ENCODE results near the gene TRIM2. TPM values are rescaled to one million over a fixed set of nuclear protein-coding genes. Genes with fewer than 3 reads are reported as not detected.

Gene TRIM2
- polyA plus RNA-seq, 1 donor from 2014 or later: 2.2 TPM

DNA sequence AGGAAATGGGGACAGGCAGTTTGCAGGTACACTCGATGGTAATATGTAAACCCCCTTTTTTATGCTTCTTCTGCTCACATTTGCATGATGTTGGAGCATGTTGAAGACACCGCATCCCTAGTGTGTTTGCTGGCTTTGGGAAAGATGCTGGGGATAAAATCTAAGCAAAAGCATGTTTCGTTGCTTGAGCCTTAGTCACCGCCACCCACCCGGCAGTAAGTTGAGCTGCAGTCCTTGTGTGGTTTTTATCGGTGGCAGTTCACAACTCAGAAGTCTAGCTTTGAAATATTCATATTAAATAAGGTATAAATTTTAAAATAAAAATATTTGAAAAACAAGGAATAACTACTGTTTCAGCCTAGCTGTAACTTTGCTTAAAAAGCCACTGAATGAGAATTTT lies 118.5 kb downstream of the TRIM2 start:
- peaks cover 3% of the 10 kb centered on the region for H3K36me3 Mint-ChIP-seq
- H3K4me3 Mint-ChIP-seq: no peak overlapping the region
- no peak overlapping the region for H3K27ac Mint-ChIP-seq
- H3K4me1 Mint-ChIP-seq: peaks cover 0 to 2% (median 0%) of the 10 kb centered on the region in 3 donors
- H3K9me3 Mint-ChIP-seq: no peaks in the 10 kb centered on the region
- H3K27me3 Mint-ChIP-seq: peaks cover 6% of the 10 kb centered on the region

- peaks cover 2% of the 10 kb centered on the region for H3K27me3 Mint-ChIP-seq
- no peaks in the 10 kb centered on the region for H3K9me3 Mint-ChIP-seq
These were observed 119.8 kb downstream of the TRIM2 start for GRCh38 chr4:153324046-153324445.

DNA sequence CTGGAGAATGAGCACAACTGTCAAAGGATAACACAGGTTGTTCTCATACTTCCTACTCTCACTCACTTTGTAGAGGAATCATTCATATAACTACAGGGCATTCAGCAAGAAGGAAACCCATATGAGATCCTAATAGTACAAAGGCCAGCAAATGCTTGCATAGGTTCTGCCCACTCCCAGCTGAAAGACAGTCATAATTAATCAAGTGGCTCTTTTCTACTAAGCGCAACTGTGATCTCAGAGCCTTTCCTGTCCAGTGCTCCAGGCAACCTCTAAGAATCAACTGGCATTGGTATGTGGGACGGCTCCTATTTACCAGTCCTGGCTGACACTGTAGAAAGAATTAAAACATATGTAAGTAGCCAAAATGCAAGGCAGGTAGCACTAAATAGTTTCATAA lies 121.3 kb downstream of the TRIM2 start:
- Mint-ChIP-seq H3K27me3 (peaks cover 2% of the 10 kb centered on the region), H3K36me3 (peaks cover 7% of the 10 kb centered on the region), H3K27ac (no peak overlapping the region), H3K4me1 (no peaks in the 10 kb centered on the region), H3K9me3 (no peaks in the 10 kb centered on the region), H3K4me3 (no peak overlapping the region)

More at GRCh38 chr4:153324046-153324445, 119.8 kb downstream of the TRIM2 start:
- H3K27ac Mint-ChIP-seq: no peak overlapping the region
- H3K4me1 Mint-ChIP-seq: no peaks in the 10 kb centered on the region
- H3K4me3 Mint-ChIP-seq: no peak overlapping the region
- peaks cover 7% of the 10 kb centered on the region for H3K36me3 Mint-ChIP-seq

- Mint-ChIP-seq H3K4me1 (no peaks in the 10 kb centered on the region), H3K27ac (no peak overlapping the region), H3K4me3 (peak overlapping the region in 1 of 4 donors; percentile 14), H3K27me3 (no peaks in the 10 kb centered on the region), H3K36me3 (peaks cover 7% of the 10 kb centered on the region), H3K9me3 (no peaks in the 10 kb centered on the region)
These were observed 122.3 kb downstream of the TRIM2 start for GRCh38 chr4:153326513-153326912.

GRCh38 chr4:153327247-153327646 lies 123.0 kb downstream of the TRIM2 start:
- H3K27ac Mint-ChIP-seq: no peak overlapping the region
- peaks cover 7% of the 10 kb centered on the region for H3K36me3 Mint-ChIP-seq
- no peaks in the 10 kb centered on the region for H3K9me3 Mint-ChIP-seq
- H3K4me1 Mint-ChIP-seq: no peaks in the 10 kb centered on the region
- no peaks in the 10 kb centered on the region for H3K27me3 Mint-ChIP-seq
- H3K4me3 Mint-ChIP-seq: no peak overlapping the region

DNA sequence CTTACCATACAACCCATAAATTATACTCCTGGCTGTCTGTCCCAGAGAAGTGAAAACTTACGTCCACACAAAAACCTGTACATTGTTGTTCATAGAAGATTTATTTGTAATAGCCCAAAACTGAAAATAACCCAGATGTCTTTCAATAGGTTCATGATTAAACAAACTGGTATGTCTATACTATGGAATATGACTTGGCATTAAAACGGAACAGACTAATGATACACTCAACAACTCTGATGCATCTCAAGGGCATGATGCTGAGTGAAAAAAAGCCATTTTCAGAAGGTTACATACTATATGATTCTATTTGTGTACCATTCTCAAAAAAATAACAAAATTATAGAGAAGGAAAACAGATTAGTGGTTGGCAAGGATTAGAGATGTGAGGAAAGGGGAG lies 128.7 kb downstream of the TRIM2 start:
- H3K4me1 Mint-ChIP-seq: no peaks in the 10 kb centered on the region
- H3K36me3 Mint-ChIP-seq: peaks cover 9% of the 10 kb centered on the region
- no peaks in the 10 kb centered on the region for H3K9me3 Mint-ChIP-seq
- no peak overlapping the region for H3K4me3 Mint-ChIP-seq
- no peaks in the 10 kb centered on the region for H3K27me3 Mint-ChIP-seq
- no peak overlapping the region for H3K27ac Mint-ChIP-seq

DNA sequence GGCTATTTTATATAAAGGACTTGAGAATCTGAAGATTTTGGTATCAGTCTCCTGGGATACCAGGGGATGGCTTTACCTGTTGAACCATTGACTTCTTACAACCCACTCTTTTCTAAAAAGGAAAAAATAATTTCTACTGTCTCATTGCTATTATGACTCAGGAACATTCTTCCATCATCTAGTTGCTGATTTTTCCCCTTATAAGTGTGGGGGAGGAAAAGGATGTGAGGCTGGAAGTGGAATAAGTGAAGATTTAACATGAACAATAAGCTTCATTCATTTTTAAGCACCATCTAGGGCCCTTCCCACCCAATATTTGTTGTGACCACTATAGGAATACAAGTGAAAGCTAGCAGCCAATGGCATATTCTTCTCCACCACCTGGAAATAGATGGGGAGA lies 129.6 kb downstream of the TRIM2 start:
- Mint-ChIP-seq H3K9me3 (no peaks in the 10 kb centered on the region), H3K27me3 (no peaks in the 10 kb centered on the region), H3K27ac (no peak overlapping the region), H3K4me1 (no peaks in the 10 kb centered on the region), H3K4me3 (no peak overlapping the region), H3K36me3 (peaks cover 6% of the 10 kb centered on the region)

DNA sequence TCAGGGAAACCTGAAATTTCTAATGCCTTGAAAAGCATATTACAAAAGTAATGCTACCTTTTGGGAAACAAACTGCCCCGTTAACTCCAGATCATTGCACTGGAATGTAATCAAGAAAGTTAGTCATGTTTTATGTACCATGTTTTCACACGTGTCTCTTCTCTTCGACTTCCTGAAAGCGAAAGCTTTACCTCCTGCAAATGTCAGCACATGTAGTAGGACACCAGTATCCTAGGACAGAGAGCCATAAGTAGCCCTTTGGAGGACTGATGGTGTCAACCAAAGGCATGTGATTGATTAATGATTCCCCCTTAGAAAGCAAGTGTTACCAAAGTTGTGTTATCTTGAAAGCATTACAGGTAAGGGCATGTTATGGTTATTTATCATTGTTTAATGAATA lies 131.4 kb downstream of the TRIM2 start:
- no peak overlapping the region for H3K27ac Mint-ChIP-seq
- no peaks in the 10 kb centered on the region for H3K4me1 Mint-ChIP-seq
- H3K27me3 Mint-ChIP-seq: no peaks in the 10 kb centered on the region
- no peaks in the 10 kb centered on the region for H3K9me3 Mint-ChIP-seq
- H3K4me3 Mint-ChIP-seq: no peak overlapping the region
- H3K36me3 Mint-ChIP-seq: peaks cover 6% of the 10 kb centered on the region

DNA sequence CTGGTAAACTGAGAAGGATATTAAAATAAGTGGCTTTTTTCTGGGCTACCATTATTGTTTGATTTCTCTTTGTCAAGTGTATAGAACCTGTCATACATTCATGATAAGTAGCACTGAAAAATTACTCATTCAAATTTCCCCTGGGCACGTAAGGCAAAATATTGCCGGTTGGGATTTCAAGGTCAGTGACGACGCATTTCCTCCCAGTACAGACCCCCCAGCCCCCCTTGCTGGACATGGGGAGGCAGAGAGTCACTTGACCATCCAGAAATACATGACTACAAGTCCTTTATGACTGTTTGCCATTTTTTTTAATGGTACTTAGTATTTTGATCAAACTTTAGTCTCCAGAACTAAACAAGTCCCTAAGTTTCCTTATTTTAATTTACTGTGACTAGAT lies 133.4 kb downstream of the TRIM2 start:
- Mint-ChIP-seq H3K4me1 (peaks cover 6 to 11% (median 8%) of the 10 kb centered on the region in 3 donors), H3K9me3 (no peaks in the 10 kb centered on the region), H3K27me3 (no peaks in the 10 kb centered on the region), H3K36me3 (peaks cover 6% of the 10 kb centered on the region), H3K27ac (no peak overlapping the region), H3K4me3 (no peak overlapping the region)

GRCh38 chr4:153341575-153342090 lies 137.4 kb downstream of the TRIM2 start:
- peaks cover 1% of the 10 kb centered on the region for H3K36me3 Mint-ChIP-seq
- H3K27me3 Mint-ChIP-seq: no peaks in the 10 kb centered on the region
- H3K27ac Mint-ChIP-seq: no peak overlapping the region
- no peaks in the 10 kb centered on the region for H3K9me3 Mint-ChIP-seq
- H3K4me1 Mint-ChIP-seq: peaks cover 8 to 20% (median 17%) of the 10 kb centered on the region in 3 donors
- H3K4me3 Mint-ChIP-seq: peak overlapping the region in 1 of 4 donors; percentile 54

GRCh38 chr4:153342751-153343552 lies 138.7 kb downstream of the TRIM2 start:
- no peak overlapping the region for H3K27ac Mint-ChIP-seq
- H3K36me3 Mint-ChIP-seq: peaks cover 2% of the 10 kb centered on the region
- peaks cover 17 to 20% (median 19%) of the 10 kb centered on the region in 3 donors for H3K4me1 Mint-ChIP-seq
- H3K27me3 Mint-ChIP-seq: no peaks in the 10 kb centered on the region
- H3K9me3 Mint-ChIP-seq: no peaks in the 10 kb centered on the region
- H3K4me3 Mint-ChIP-seq: peak overlapping the region in 2 of 4 donors; percentile 22 to 93

DNA sequence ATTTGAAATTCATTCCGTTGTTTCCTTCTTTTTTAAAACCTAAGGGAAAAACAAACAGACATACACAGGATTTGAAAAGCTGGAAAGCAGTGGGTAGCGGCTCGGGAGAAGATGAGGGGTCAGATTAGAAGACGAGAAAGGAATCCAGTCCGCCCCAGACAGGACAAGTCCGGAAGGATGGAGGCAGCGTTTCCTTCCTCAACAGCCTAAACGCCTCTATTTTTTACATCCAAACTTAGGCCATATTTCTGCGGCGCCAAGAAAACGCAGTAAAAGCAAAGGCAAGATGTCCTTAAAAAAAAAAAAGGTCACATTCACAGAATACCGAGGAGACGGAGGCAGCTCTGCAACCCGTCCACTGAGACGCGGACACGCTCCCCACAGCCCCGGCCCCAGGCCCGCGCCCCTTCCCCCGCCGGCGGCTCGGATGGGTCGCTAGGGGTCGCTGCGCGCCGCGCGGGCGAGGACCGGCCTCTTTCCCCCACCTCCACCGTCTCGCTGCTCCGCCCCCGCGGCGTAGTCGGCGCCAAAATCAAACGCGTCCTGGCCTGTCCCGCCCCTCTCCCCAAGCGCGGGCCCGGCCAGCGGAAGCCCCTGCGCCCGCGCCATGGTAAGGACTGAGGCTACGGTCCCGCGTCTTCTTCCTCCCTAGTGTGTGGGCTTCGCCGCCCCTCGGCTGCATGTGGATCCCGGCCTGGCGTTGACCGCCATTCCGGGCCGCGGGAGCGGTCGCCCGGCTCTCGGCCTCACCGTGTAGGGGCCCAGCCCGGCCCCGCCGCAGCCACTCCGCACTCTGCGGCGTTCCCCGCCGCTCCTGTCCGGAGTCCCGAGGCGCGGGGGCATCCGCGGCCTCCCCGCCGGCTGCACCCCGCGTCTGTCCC lies 140.1 kb downstream of the TRIM2 start, which contains the start of gene MND1:
Gene MND1, plus strand, starts transcription at position 558 of the 881 bp plus-strand sequence. Its CDS starts 50 bp downstream, at position 608.
- Mint-ChIP-seq H3K4me3 (peak within 1 kb of the TSS; percentile 88 to 98 (median 95)), H3K9me3 (no peaks in the 10 kb centered on the region), H3K36me3 (peaks cover 1% of the 10 kb centered on the region), H3K27me3 (no peaks in the 10 kb centered on the region), H3K27ac (peak within 1 kb of the TSS in 2 of 3 donors; percentile 37 to 41), H3K4me1 (peaks cover 19 to 24% (median 20%) of the 10 kb centered on the region in 3 donors)

GRCh38 chr4:153345012-153345981 lies 141.1 kb downstream of the TRIM2 start:
- Mint-ChIP-seq H3K4me1 (peaks cover 19 to 26% (median 20%) of the 10 kb centered on the region in 3 donors), H3K4me3 (peak overlapping the region; percentile 88 to 98 (median 95)), H3K27ac (peak overlapping the region; percentile 36 to 41 (median 37)), H3K9me3 (no peaks in the 10 kb centered on the region), H3K36me3 (peaks cover 1% of the 10 kb centered on the region), H3K27me3 (no peaks in the 10 kb centered on the region)

- peak overlapping the region in 2 of 3 donors; percentile 37 to 41 for H3K27ac Mint-ChIP-seq
- H3K9me3 Mint-ChIP-seq: no peaks in the 10 kb centered on the region
- peaks cover 1% of the 10 kb centered on the region for H3K36me3 Mint-ChIP-seq
- H3K27me3 Mint-ChIP-seq: no peaks in the 10 kb centered on the region
- H3K4me1 Mint-ChIP-seq: peaks cover 19 to 26% (median 20%) of the 10 kb centered on the region in 3 donors
- H3K4me3 Mint-ChIP-seq: peak overlapping the region; percentile 88 to 98 (median 95)
These were observed 141.8 kb downstream of the TRIM2 start for GRCh38 chr4:153346031-153346430.
